ENCODE data around the gene ANKMY1. TPM values are rescaled to one million over a fixed set of nuclear protein-coding genes. Genes with fewer than 3 reads are reported as not detected.

ANKMY1 gene
- total and polyA plus RNA-seq, 2 of the 8 experiments (the other 6 are each of a cell fraction or from before 2014, with no cell fraction given), result 4.5 to 4.8 TPM

DNA sequence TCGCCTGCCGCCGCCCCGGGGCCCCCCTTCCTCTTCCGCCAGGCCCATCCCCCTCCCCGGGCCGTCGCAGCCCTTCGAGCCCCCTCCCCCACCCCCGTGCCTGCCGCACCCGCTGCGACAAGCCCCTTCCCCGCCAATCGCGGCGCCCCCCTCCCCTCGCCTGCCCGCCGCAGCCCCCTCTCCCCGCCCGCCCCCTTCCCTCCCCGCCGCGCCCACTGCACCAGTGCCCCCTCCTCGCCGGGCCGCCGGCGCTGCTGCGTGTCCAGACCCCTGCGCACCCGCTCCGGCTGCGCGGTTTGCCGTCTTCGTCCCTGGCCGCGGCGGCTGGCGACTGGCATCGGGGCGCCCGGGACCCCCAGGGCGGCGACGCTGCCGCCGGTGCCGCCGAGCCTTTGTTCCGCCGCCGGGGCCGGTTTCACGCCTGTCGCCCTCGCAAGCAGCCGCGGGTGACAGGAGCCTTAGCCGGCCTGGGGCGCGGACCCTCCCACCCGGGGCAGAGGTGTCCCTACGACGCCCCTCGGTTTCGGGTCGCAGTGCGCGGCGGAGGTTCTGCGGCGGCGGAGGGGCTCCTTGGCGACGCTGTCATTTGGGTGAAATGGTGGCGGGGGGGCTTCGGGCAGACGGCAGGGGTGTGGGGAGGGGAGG, 104.2 kb downstream of the ANKMY1 start:
- Histone ChIP-seq H3K4me1 (replicated peaks in 1 of 4; ENCODE audit: control insufficient read depth in 3 of 4, insufficient read depth in 4 of 4, low read length in 3 of 4) (peaks cover 2 to 63% (median 42%) of the 10 kb centered on the region in 4 experiments), H3K4me2 (ENCODE audit: insufficient read depth in 1 of 2, low read depth in 2 of 2, low read length in 2 of 2) (peak overlapping the region; percentile 43 to 88)
- 2% methylated on average over 13 of the region's 81 CpGs; no CpG with 5 or more reads in 1 of the 2 experiments for WGBS, 2 experiments (ENCODE audit: extremely low coverage in 1 of 2, insufficient coverage in 1 of 2, insufficient read length in 1 of 2, insufficient replicate concordance in 2 of 2, low coverage in 1 of 2, low lambda C conversion rate in 2 of 2, missing lambda C conversion rate in 1 of 2)

More for the DNA sequence above, 104.2 kb downstream of the ANKMY1 start:
- Histone ChIP-seq H4K91ac (replicated peaks; ENCODE audit: insufficient read length, low read length) (no peak overlapping the region), H3K9me3 (ENCODE audit: insufficient read depth in 2 of 2, low read depth in 1 of 2, low read length in 1 of 2) (no peaks in the 10 kb centered on the region), H4K20me1 (replicated peaks in 1 of 2; ENCODE audit: control insufficient read depth in 1 of 2, insufficient read depth in 2 of 2, low read length in 2 of 2) (peaks cover 46% of the 10 kb centered on the region in 2 experiments), H2BK20ac (ENCODE audit: low read length) (no peak overlapping the region), H3K23me2 (ENCODE audit: low read depth, low read length) (peaks cover 7% of the 10 kb centered on the region; the same call in 1 of the 2 replicates), H3K18ac (ENCODE audit: extremely low read depth, low read length) (no peak overlapping the region; the same call in 1 of the 2 replicates), H2BK12ac (ENCODE audit: low read depth, low read length) (no peak overlapping the region), H3K9ac (replicated peaks in 1 of 4; ENCODE audit: extremely low read depth in 1 of 4, low read depth in 3 of 4, low read length in 3 of 4) (no peak overlapping the region), H3K4me3 (ENCODE audit: extremely low read depth in 1 of 4, insufficient read depth in 2 of 4, low read depth in 3 of 4, low read length in 4 of 4) (peak overlapping the region; percentile 27 to 66 (median 44); a peak in 7 of 8 replicates), H4K8ac (ENCODE audit: extremely low read depth, insufficient read depth, low read length) (no peak overlapping the region), H2AFZ (ENCODE audit: low read length) (no peak overlapping the region), H2AK5ac (ENCODE audit: low read depth, low read length) (no peak overlapping the region), H3K56ac (replicated peaks; ENCODE audit: insufficient read length, low read depth, low read length) (no peak overlapping the region), H2BK15ac (ENCODE audit: low read length) (no peak overlapping the region), H2BK120ac (replicated peaks; ENCODE audit: low read depth, low read length) (no peak overlapping the region), H3K14ac (ENCODE audit: insufficient read length) (no peak overlapping the region), H3K79me2 (ENCODE audit: control insufficient read depth in 1 of 2, insufficient read depth in 2 of 2, low read length in 2 of 2) (no peaks in the 10 kb centered on the region), H3K79me1 (ENCODE audit: low read depth, low read length) (peaks cover 3% of the 10 kb centered on the region), H3K23ac (ENCODE audit: insufficient read length) (no peak overlapping the region), H3K27me3 (replicated peaks in 1 of 4; ENCODE audit: control insufficient read depth in 3 of 4, extremely low read depth in 1 of 4, insufficient read depth in 3 of 4, low read length in 3 of 4) (peaks cover 15 to 35% (median 28%) of the 10 kb centered on the region in 4 experiments), H3K36me3 (ENCODE audit: control insufficient read depth in 2 of 4, insufficient read depth in 4 of 4, low read length in 3 of 4) (no peaks in the 10 kb centered on the region; a peak in 1 of 8 replicates), H3K4ac (replicated peaks; ENCODE audit: insufficient read length, low read depth, low read length) (no peak overlapping the region), H3K27ac (ENCODE audit: low read depth, low read length) (no peak overlapping the region), H4K5ac (ENCODE audit: insufficient read length, low read depth, low read length) (no peak overlapping the region), H2BK5ac (ENCODE audit: low read depth, low read length) (no peak overlapping the region)
- TF ChIP-seq CHD1 (IDR thresholded peaks at IDR 0.05; ENCODE audit: low read depth, low read length) (no peak), KDM4A (IDR thresholded peaks at IDR 0.05; ENCODE audit: low read depth, low read length, severe bottlenecking) (no peak), JUND (IDR thresholded peaks at IDR 0.05; ENCODE audit: low read length) (no peak)
- ChIA-PET CTCF (ENCODE audit: partially characterized antibody) (interaction anchor here (2.0 to 2.7 kb wide), 2 partner anchors 14 to 17 kb away, joined by 4 to 13 read pairs; no protein-coding TSS in a partner anchor), POLR2A (ENCODE audit: partially characterized antibody) (no interaction called here)
- no peak for FAIRE-seq
- DNase-seq (ENCODE audit: low read depth in 1 of 2, low spot score in 2 of 2), result no peak
